ENCODE results near the gene DNMT1. TPM values are rescaled to one million over a fixed set of nuclear protein-coding genes. Genes with fewer than 3 reads are reported as not detected.

DNMT1 gene
- polyA plus RNA-seq, 1 donor (not counting 4 experiments of a cell fraction or from before 2014, with no cell fraction given), result 52.0 TPM

DNA sequence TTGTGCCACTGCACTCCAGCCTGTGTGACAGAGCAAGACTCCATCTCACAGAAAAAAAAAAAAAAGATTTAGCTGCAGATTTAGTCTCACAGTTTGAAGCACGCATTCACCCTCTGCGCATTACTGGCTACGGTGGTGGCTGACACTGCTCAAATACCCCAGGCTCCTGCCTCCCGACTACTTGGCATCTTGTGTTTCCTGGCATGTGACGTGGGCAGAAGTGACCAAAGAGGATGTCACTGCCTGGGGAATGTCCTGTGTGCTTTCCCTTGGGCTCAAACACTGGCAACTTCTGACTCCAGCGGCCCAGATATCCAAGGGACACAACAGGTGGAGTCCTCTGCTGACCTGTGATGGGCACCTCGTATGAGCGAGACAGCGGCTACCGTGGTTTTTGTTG, 50.4 kb downstream of the DNMT1 start:
- Histone ChIP-seq H2AFZ (ENCODE audit: control insufficient read depth, low read length) (no peak overlapping the region), H3K4me2 (ENCODE audit: control insufficient read depth, extremely low read depth, insufficient read depth, low read depth, low read length) (no peak overlapping the region), H3K27me3 (ENCODE audit: control insufficient read depth, extremely low read depth, insufficient read depth, low read length) (no peaks in the 10 kb centered on the region), H3K36me3 (ENCODE audit: control insufficient read depth in 2 of 2, extremely low read depth in 1 of 2, insufficient read depth in 2 of 2, low read length in 2 of 2) (peaks cover 40 to 66% of the 10 kb centered on the region in 2 experiments), H3K4me3 (ENCODE audit: control insufficient read depth in 2 of 3, extremely low read depth in 1 of 3, insufficient read depth in 2 of 3, low read depth in 1 of 3, low read length in 3 of 3) (no peak overlapping the region), H3K9ac (ENCODE audit: control insufficient read depth, extremely low read depth, insufficient read depth, low read length) (no peak overlapping the region), H3K4me1 (ENCODE audit: control insufficient read depth, extremely low read depth, insufficient read depth, low read length) (no peaks in the 10 kb centered on the region), H3K9me1 (ENCODE audit: control insufficient read depth, extremely low read depth, insufficient read depth, low read length) (no peaks in the 10 kb centered on the region), H3K9me3 (ENCODE audit: control insufficient read depth, low read depth, low read length) (no peaks in the 10 kb centered on the region), H4K20me1 (ENCODE audit: control insufficient read depth, extremely low read depth, insufficient read depth, low read length) (peaks cover 2% of the 10 kb centered on the region), H3K27ac (ENCODE audit: control insufficient read depth, insufficient read depth, low read length) (no peak overlapping the region), H3K79me2 (ENCODE audit: control insufficient read depth, insufficient read depth, low read length) (no peaks in the 10 kb centered on the region)
- DNase-seq (ENCODE audit: low read depth, low spot score), result no peak
- no peak for FAIRE-seq
- no peak for TF ChIP-seq CTCF (optimal IDR thresholded peaks at IDR 0.05 in 1 of 3, IDR thresholded peaks at IDR 0.05 in 1 of 3, conservative IDR thresholded peaks at IDR 0.05 in 1 of 3; ENCODE audit: extremely low read depth in 1 of 3, insufficient read depth in 2 of 3, low read length in 3 of 3)
- no peak for TF ChIP-seq EZH2 (IDR thresholded peaks at IDR 0.05; ENCODE audit: low read length)
- dilution Hi-C loops (cut with MboI; ENCODE audit: extremely low pct_ligation_motif_present, low sequenced_read_pairs), result no loop called here

DNA sequence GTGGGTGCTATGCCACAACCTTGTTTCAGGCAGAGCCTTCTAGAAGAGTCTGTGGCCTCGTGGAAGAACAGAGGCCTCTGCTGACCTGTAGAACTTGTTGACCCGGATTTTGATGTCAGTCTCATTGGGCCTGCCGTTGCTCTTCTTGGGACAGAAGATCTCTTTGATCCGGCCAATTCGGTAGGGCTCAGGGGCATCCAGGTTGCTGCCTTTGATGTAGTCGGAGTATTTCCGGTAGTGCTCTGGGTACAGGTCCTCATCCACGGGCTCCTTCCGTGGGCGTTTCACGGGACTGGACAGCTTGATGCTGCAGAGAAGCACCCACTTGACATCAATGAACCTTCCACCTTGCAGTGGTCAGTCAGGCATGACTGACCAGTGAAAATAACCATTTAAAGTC, 51.1 kb downstream of the DNMT1 start:
- Histone ChIP-seq H3K9me1 (ENCODE audit: control insufficient read depth, extremely low read depth, insufficient read depth, low read length) (no peaks in the 10 kb centered on the region), H3K4me1 (ENCODE audit: control insufficient read depth, extremely low read depth, insufficient read depth, low read length) (no peaks in the 10 kb centered on the region), H4K20me1 (ENCODE audit: control insufficient read depth, extremely low read depth, insufficient read depth, low read length) (peaks cover 2% of the 10 kb centered on the region), H3K4me3 (ENCODE audit: control insufficient read depth in 2 of 3, extremely low read depth in 1 of 3, insufficient read depth in 2 of 3, low read depth in 1 of 3, low read length in 3 of 3) (no peak overlapping the region), H3K27me3 (ENCODE audit: control insufficient read depth, extremely low read depth, insufficient read depth, low read length) (no peaks in the 10 kb centered on the region), H2AFZ (ENCODE audit: control insufficient read depth, low read length) (no peak overlapping the region), H3K27ac (ENCODE audit: control insufficient read depth, insufficient read depth, low read length) (no peak overlapping the region), H3K9me3 (ENCODE audit: control insufficient read depth, low read depth, low read length) (no peaks in the 10 kb centered on the region), H3K9ac (ENCODE audit: control insufficient read depth, extremely low read depth, insufficient read depth, low read length) (no peak overlapping the region), H3K79me2 (ENCODE audit: control insufficient read depth, insufficient read depth, low read length) (no peaks in the 10 kb centered on the region), H3K4me2 (ENCODE audit: control insufficient read depth, extremely low read depth, insufficient read depth, low read depth, low read length) (no peak overlapping the region), H3K36me3 (ENCODE audit: control insufficient read depth in 2 of 2, extremely low read depth in 1 of 2, insufficient read depth in 2 of 2, low read length in 2 of 2) (peaks cover 41 to 68% of the 10 kb centered on the region in 2 experiments)
- no peak for FAIRE-seq
- no peak for DNase-seq (ENCODE audit: low read depth, low spot score)
- TF ChIP-seq CTCF (optimal IDR thresholded peaks at IDR 0.05 in 1 of 3, IDR thresholded peaks at IDR 0.05 in 1 of 3, conservative IDR thresholded peaks at IDR 0.05 in 1 of 3; ENCODE audit: extremely low read depth in 1 of 3, insufficient read depth in 2 of 3, low read length in 3 of 3) (no peak), EZH2 (IDR thresholded peaks at IDR 0.05; ENCODE audit: low read length) (no peak)
- dilution Hi-C loops (cut with MboI; ENCODE audit: extremely low pct_ligation_motif_present, low sequenced_read_pairs), result no loop called here
